ENCODE measurements around the gene VENTX.

Gene VENTX

DNA sequence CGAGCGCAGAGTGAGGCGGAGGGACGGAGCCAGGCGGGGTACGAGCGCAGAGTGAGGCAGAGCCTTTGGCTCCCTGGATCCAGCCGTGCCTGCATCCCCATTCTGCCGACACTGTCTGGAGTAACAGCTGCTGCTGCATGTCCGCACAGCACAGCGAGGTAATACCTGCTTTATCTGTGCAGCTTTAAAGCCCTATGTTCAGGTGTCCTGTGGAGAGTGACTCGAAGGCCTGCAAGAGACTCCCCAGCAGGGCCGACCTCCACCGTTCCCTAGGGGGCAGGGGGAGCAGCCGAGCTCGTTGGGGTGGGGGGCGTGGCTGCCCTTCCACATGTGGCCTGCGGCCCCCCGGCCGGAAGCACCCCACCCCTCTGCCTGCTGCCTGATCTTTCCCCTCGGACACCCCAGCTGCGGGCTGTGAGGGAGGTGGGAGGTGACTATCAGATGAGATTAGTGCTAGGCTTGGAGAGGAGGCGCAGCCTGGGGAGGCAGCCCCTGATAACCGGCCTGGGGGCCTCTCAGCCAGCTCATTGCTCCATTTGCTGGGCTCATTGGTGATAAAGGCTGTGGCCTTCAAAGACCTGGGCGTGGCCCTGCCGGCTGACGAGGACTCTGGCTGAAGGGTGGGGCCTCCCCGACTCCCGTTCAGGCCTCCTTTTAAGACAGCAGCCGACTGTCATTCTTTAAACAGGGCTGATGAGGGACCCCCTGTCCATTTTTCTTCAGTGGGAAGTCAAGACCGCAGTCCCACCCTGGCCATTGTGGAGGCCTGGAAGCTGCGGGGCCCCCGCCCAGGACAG lies 8.0 kb downstream of the VENTX start:
- Histone ChIP-seq H3K36me3 (ENCODE audit: insufficient read depth, low read length) (no peaks in the 10 kb centered on the region), H3K27me3 (ENCODE audit: insufficient read depth, low read length, poor library complexity, severe bottlenecking) (no peaks in the 10 kb centered on the region), H3K79me2 (ENCODE audit: insufficient read depth, low read length) (no peaks in the 10 kb centered on the region), H3K9me3 (ENCODE audit: insufficient read depth, low read depth, low read length) (no peaks in the 10 kb centered on the region; the same call in 1 of the 2 replicates), H4K20me1 (ENCODE audit: insufficient read depth, low read length, poor library complexity, severe bottlenecking) (no peaks in the 10 kb centered on the region), H3K4me2 (ENCODE audit: low read depth, low read length, poor library complexity, severe bottlenecking) (peak overlapping the region; percentile 13), H2AFZ (ENCODE audit: low read length) (no peak overlapping the region), H3F3A (ENCODE audit: low read depth) (no peaks in the 10 kb centered on the region), H3K4me1 (ENCODE audit: insufficient read depth, low read length, poor library complexity, severe bottlenecking) (peaks cover 4% of the 10 kb centered on the region), H3K9me2 (replicated peaks; ENCODE audit: low read depth, low read length) (no peaks in the 10 kb centered on the region), H3K4me3 (ENCODE audit: low read length, poor library complexity, severe bottlenecking) (no peak overlapping the region), H3K9ac (ENCODE audit: low read depth, low read length, poor library complexity, severe bottlenecking) (peak overlapping the region; percentile 37)
- no peak for TF ChIP-seq EZH2phosphoT487 (IDR thresholded peaks at IDR 0.05; ENCODE audit: borderline replicate concordance)
- TF ChIP-seq, protein P1, sequence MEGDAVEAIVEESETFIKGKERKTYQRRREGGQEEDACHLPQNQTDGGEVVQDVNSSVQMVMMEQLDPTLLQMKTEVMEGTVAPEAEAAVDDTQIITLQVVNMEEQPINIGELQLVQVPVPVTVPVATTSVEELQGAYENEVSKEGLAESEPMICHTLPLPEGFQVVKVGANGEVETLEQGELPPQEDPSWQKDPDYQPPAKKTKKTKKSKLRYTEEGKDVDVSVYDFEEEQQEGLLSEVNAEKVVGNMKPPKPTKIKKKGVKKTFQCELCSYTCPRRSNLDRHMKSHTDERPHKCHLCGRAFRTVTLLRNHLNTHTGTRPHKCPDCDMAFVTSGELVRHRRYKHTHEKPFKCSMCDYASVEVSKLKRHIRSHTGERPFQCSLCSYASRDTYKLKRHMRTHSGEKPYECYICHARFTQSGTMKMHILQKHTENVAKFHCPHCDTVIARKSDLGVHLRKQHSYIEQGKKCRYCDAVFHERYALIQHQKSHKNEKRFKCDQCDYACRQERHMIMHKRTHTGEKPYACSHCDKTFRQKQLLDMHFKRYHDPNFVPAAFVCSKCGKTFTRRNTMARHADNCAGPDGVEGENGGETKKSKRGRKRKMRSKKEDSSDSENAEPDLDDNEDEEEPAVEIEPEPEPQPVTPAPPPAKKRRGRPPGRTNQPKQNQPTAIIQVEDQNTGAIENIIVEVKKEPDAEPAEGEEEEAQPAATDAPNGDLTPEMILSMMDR (conservative IDR thresholded peaks at IDR 0.05; ENCODE audit: low read length), result no peak

DNA sequence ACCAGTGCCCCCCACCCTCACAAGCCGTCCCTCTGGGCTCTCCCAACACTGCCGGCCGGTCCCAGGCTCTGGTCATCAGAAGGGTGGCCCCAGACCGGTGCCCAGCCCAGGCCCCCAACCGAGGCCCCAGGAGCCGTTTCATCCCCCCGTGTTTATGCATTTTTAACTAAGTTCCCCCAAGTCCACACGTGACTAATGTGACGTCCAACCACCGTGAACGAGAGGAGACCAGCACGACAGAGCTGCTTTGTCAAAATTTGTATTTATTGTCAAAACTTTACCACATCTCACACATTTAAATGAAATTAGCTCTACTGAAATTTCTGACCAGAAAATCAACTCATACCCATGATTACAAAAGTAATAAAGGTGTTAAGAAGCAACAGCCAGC lies 8.6 kb downstream of the VENTX start:
- Histone ChIP-seq H3F3A (ENCODE audit: low read depth) (no peaks in the 10 kb centered on the region), H2AFZ (ENCODE audit: low read length) (no peak overlapping the region), H3K4me2 (ENCODE audit: low read depth, low read length, poor library complexity, severe bottlenecking) (peak overlapping the region; percentile 13), H3K27me3 (ENCODE audit: insufficient read depth, low read length, poor library complexity, severe bottlenecking) (no peaks in the 10 kb centered on the region), H3K9ac (ENCODE audit: low read depth, low read length, poor library complexity, severe bottlenecking) (peak overlapping the region; percentile 9), H3K4me1 (ENCODE audit: insufficient read depth, low read length, poor library complexity, severe bottlenecking) (peaks cover 4% of the 10 kb centered on the region), H3K9me3 (ENCODE audit: insufficient read depth, low read depth, low read length) (no peaks in the 10 kb centered on the region; the same call in 1 of the 2 replicates), H3K79me2 (ENCODE audit: insufficient read depth, low read length) (no peaks in the 10 kb centered on the region), H4K20me1 (ENCODE audit: insufficient read depth, low read length, poor library complexity, severe bottlenecking) (no peaks in the 10 kb centered on the region), H3K9me2 (replicated peaks; ENCODE audit: low read depth, low read length) (no peaks in the 10 kb centered on the region), H3K36me3 (ENCODE audit: insufficient read depth, low read length) (no peaks in the 10 kb centered on the region), H3K4me3 (ENCODE audit: low read length, poor library complexity, severe bottlenecking) (no peak overlapping the region)
- no peak for TF ChIP-seq EZH2phosphoT487 (IDR thresholded peaks at IDR 0.05; ENCODE audit: borderline replicate concordance)
- TF ChIP-seq, protein P1 (conservative IDR thresholded peaks at IDR 0.05; ENCODE audit: low read length), result no peak

DNA sequence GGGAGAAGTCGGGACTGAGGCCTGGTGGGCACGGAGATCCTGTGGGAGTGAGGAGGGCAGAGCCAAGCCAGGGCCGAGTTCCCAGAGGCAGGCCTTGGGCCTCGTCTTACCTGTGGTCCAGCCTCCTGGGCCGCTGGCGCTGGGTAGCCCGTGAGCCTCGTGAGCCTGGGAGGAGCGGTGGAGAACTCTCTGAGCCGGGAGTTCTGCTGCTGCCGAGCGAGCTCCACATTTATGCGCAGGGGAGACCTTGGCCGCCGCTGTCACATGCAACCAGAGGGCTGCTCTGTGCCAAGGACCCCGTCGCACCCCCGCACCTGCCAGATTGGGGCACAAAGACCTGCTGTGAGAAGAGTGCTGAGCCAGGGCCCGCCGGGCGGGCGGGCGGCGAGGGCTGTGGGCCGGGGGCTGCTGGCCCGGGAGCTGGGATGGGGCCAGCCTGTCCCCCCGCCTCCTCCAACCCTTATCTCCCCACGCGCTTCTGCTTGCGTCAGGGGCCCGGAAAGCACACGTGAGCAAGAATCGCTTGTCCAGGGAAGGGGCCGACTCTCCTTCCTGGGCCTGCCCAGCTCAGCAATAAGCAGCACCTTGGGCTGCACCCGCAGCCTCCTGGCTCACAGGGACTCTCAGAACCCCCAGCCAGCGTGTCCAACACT lies 10.2 kb downstream of the VENTX start:
- H3K27me3 ChIP-seq (ENCODE audit: insufficient read depth, low read length, poor library complexity, severe bottlenecking), result no peaks in the 10 kb centered on the region
- H3K4me1 ChIP-seq (ENCODE audit: insufficient read depth, low read length, poor library complexity, severe bottlenecking), result peaks cover 4% of the 10 kb centered on the region
- no peaks in the 10 kb centered on the region for H3K9me3 ChIP-seq (ENCODE audit: insufficient read depth, low read depth, low read length)
- H3F3A ChIP-seq (ENCODE audit: low read depth), result no peaks in the 10 kb centered on the region
- no peak overlapping the region for H2AFZ ChIP-seq (ENCODE audit: low read length)
- H3K36me3 ChIP-seq (ENCODE audit: insufficient read depth, low read length), result no peaks in the 10 kb centered on the region
- H3K4me3 ChIP-seq (ENCODE audit: low read length, poor library complexity, severe bottlenecking), result no peak overlapping the region
- no peaks in the 10 kb centered on the region for H3K79me2 ChIP-seq (ENCODE audit: insufficient read depth, low read length)
- no peak overlapping the region for H3K4me2 ChIP-seq (ENCODE audit: low read depth, low read length, poor library complexity, severe bottlenecking)
- H3K9ac ChIP-seq (ENCODE audit: low read depth, low read length, poor library complexity, severe bottlenecking), result no peak overlapping the region
- H4K20me1 ChIP-seq (ENCODE audit: insufficient read depth, low read length, poor library complexity, severe bottlenecking), result no peaks in the 10 kb centered on the region
- TF ChIP-seq EZH2phosphoT487 (IDR thresholded peaks at IDR 0.05; ENCODE audit: borderline replicate concordance), result no peak
- TF ChIP-seq, protein P1 (conservative IDR thresholded peaks at IDR 0.05; ENCODE audit: low read length), result no peak
- no peaks in the 10 kb centered on the region for H3K9me2 ChIP-seq (replicated peaks; ENCODE audit: low read depth, low read length)

Measured in Loucy (cell line).